Measurements from ENCODE around the gene KCNJ6.

DNA sequence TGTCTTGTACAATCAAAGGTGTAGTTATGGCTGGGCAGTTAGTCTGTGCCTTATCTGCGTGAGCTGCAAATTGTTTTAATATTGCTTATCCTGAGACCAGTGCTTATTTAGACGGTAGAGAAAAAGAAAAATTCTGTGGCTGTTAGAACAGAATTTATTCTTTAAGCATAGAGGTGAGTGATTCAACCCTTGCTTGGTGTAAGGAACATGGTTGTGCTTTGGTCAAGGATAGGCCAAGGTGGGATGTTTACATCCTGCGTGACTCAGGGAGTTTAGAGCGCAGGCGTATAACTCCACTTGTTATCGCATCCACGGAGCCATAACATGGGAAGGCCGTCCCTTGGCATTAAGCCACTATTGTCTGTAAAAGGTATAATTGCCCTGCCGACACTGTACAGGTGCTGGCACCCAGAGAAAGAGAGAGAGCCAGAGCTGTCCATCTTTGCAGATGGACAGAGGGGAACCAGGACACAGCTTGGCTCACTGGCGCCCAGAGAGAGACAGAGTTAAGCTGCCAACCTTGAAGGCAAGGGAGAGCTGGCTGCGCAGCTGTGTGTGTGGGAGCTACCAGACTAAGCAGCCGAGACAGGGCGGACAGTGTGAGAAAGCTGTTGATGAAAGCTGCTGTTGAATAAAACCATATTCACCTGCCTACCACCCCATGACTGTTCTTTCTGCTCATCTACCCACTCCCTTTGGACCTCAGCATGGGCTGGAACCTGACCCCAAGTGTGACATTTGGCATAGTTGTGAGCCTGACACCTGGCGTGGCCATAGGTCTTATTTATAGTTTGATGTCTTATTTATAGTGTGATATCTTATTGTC lies 349.3 kb downstream of the KCNJ6 start:
- TF ChIP-seq, protein P1, sequence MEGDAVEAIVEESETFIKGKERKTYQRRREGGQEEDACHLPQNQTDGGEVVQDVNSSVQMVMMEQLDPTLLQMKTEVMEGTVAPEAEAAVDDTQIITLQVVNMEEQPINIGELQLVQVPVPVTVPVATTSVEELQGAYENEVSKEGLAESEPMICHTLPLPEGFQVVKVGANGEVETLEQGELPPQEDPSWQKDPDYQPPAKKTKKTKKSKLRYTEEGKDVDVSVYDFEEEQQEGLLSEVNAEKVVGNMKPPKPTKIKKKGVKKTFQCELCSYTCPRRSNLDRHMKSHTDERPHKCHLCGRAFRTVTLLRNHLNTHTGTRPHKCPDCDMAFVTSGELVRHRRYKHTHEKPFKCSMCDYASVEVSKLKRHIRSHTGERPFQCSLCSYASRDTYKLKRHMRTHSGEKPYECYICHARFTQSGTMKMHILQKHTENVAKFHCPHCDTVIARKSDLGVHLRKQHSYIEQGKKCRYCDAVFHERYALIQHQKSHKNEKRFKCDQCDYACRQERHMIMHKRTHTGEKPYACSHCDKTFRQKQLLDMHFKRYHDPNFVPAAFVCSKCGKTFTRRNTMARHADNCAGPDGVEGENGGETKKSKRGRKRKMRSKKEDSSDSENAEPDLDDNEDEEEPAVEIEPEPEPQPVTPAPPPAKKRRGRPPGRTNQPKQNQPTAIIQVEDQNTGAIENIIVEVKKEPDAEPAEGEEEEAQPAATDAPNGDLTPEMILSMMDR (conservative IDR thresholded peaks at IDR 0.05; ENCODE audit: low read depth, low read length), result no peak
- TF ChIP-seq EZH2 (IDR thresholded peaks at IDR 0.05; ENCODE audit: borderline replicate concordance, low read depth, low read length, poor library complexity, severe bottlenecking), result no peak

Measured in A673 (cell line).